Effector memory CD4-positive, alpha-beta T cell (primary cell): ENCODE measurements around the gene TCF7.

Experiments
- DNase-seq, 3 donors: peaks; one replicate each; pipeline ENCODE4 v3.0.0-alpha.2; 2020
- H3K27ac ChIP-seq: 2 replicates; pipeline ENCODE4 v1.7.0; 2013; ENCODE audit warnings: mild to moderate bottlenecking, low read length, moderate library complexity; ENCODE audit not compliant: insufficient read depth, poor library complexity, severe bottlenecking
- H3K27me3 ChIP-seq: replicated peaks from 2 replicates; pipeline ENCODE4 v1.7.0; 2013; ENCODE audit warnings: mild to moderate bottlenecking, low read length; ENCODE audit not compliant: insufficient read depth, control insufficient read depth, poor library complexity, severe bottlenecking
- H3K36me3 ChIP-seq: 2 replicates; pipeline ENCODE4 v1.7.0; 2013; ENCODE audit warnings: mild to moderate bottlenecking, low read length, moderate library complexity; ENCODE audit not compliant: control insufficient read depth, insufficient read depth
- H3K4me1 ChIP-seq: 2 replicates; pipeline ENCODE4 v1.7.0; 2013; ENCODE audit warnings: low read length, mild to moderate bottlenecking; ENCODE audit not compliant: control insufficient read depth, insufficient read depth, poor library complexity, severe bottlenecking
- H3K4me3 ChIP-seq: 2 replicates; pipeline ENCODE4 v1.7.0; 2013; ENCODE audit warnings: low read length, low read depth, mild to moderate bottlenecking; ENCODE audit not compliant: insufficient read depth, poor library complexity, severe bottlenecking
- H3K9me3 ChIP-seq: 2 replicates; pipeline ENCODE4 v1.7.0; 2013; ENCODE audit warnings: mild to moderate bottlenecking, low read length, moderate library complexity; ENCODE audit not compliant: control insufficient read depth

Gene TCF7

GRCh38 chr5:134079748-134080581 is 34.5 kb upstream of the TCF7 start:
- H3K36me3 ChIP-seq, result no peaks in the 10 kb centered on the region
- no peaks in the 10 kb centered on the region for H3K27me3 ChIP-seq
- H3K9me3 ChIP-seq, result no peaks in the 10 kb centered on the region
- DNase-seq, result peak in 1 of 3 donors; percentile 45
- H3K4me3 ChIP-seq, result no peak overlapping the region
- H3K4me1 ChIP-seq, result peaks cover 33% of the 10 kb centered on the region
- peak overlapping the region; percentile 67 for H3K27ac ChIP-seq

GRCh38 chr5:134082264-134082992 is 32.1 kb upstream of the TCF7 start:
- Histone ChIP-seq H3K4me3 (no peak overlapping the region), H3K27ac (no peak overlapping the region), H3K36me3 (no peaks in the 10 kb centered on the region), H3K4me1 (peaks cover 44% of the 10 kb centered on the region), H3K9me3 (no peaks in the 10 kb centered on the region), H3K27me3 (no peaks in the 10 kb centered on the region)
- no peak for DNase-seq

GRCh38 chr5:134083517-134083916 is 31.0 kb upstream of the TCF7 start:
- no peak overlapping the region for H3K27ac ChIP-seq
- H3K36me3 ChIP-seq, result no peaks in the 10 kb centered on the region
- DNase-seq, result no peak
- no peak overlapping the region for H3K4me3 ChIP-seq
- H3K4me1 ChIP-seq, result peaks cover 44% of the 10 kb centered on the region
- H3K9me3 ChIP-seq, result no peaks in the 10 kb centered on the region
- H3K27me3 ChIP-seq, result no peaks in the 10 kb centered on the region

- DNase-seq, result no peak
- no peaks in the 10 kb centered on the region for H3K9me3 ChIP-seq
- H3K4me1 ChIP-seq, result peaks cover 47% of the 10 kb centered on the region
- no peak overlapping the region for H3K27ac ChIP-seq
- H3K27me3 ChIP-seq, result no peaks in the 10 kb centered on the region
- H3K4me3 ChIP-seq, result no peak overlapping the region
- no peaks in the 10 kb centered on the region for H3K36me3 ChIP-seq
Measured at GRCh38 chr5:134084022-134084565, 30.4 kb upstream of the TCF7 start.

GRCh38 chr5:134084570-134084969 is 29.9 kb upstream of the TCF7 start:
- no peak for DNase-seq
- Histone ChIP-seq H3K36me3 (no peaks in the 10 kb centered on the region), H3K9me3 (no peaks in the 10 kb centered on the region), H3K27me3 (no peaks in the 10 kb centered on the region), H3K4me3 (no peak overlapping the region), H3K27ac (no peak overlapping the region), H3K4me1 (peaks cover 47% of the 10 kb centered on the region)

- Histone ChIP-seq H3K4me1 (peaks cover 47% of the 10 kb centered on the region), H3K36me3 (no peaks in the 10 kb centered on the region), H3K27ac (no peak overlapping the region), H3K4me3 (no peak overlapping the region), H3K9me3 (no peaks in the 10 kb centered on the region), H3K27me3 (no peaks in the 10 kb centered on the region)
- DNase-seq, result no peak
Measured at GRCh38 chr5:134085411-134085810, 29.1 kb upstream of the TCF7 start.

GRCh38 chr5:134086225-134086942 is 28.1 kb upstream of the TCF7 start:
- no peak for DNase-seq
- Histone ChIP-seq H3K36me3 (no peaks in the 10 kb centered on the region), H3K4me1 (peaks cover 55% of the 10 kb centered on the region), H3K27ac (peak overlapping the region; percentile 69), H3K4me3 (no peak overlapping the region), H3K9me3 (no peaks in the 10 kb centered on the region), H3K27me3 (no peaks in the 10 kb centered on the region)

- Histone ChIP-seq H3K27me3 (no peaks in the 10 kb centered on the region), H3K4me1 (peaks cover 58% of the 10 kb centered on the region), H3K9me3 (no peaks in the 10 kb centered on the region), H3K27ac (peak overlapping the region; percentile 69), H3K4me3 (no peak overlapping the region), H3K36me3 (no peaks in the 10 kb centered on the region)
- DNase-seq, result peak; percentile 51 to 74 (median 54)
Measured at GRCh38 chr5:134086943-134087305, 27.6 kb upstream of the TCF7 start.

- Histone ChIP-seq H3K36me3 (no peaks in the 10 kb centered on the region), H3K4me3 (no peak overlapping the region), H3K9me3 (no peaks in the 10 kb centered on the region), H3K27me3 (no peaks in the 10 kb centered on the region), H3K27ac (peak overlapping the region; percentile 37), H3K4me1 (peaks cover 71% of the 10 kb centered on the region)
- no peak for DNase-seq
Measured at GRCh38 chr5:134088291-134088690, 26.2 kb upstream of the TCF7 start.
